Heart right ventricle (tissue), 16 donors: ENCODE results near the gene ITGA7. TPM values are rescaled to one million over a fixed set of nuclear protein-coding genes. Genes with fewer than 3 reads are reported as not detected.

Experiments
- ATAC-seq, 8 donors: fragments of 200-7000 bp; cut with Tn5 transposase; one replicate each; pipeline ENCODE4 v1.9.1; 2020; ENCODE audit warnings: mild to moderate bottlenecking in 8 of 8, moderate library complexity in 8 of 8, moderate number of reproducible peaks in 1 of 8
- DNase-seq, 2 donors: peaks; one replicate each; pipeline ENCODE4 v3.0.0-alpha.2; 2020
- H3K27ac ChIP-seq, 10 donors: fragments of 200-600 bp; sonication (generic) in 2 of 10; one replicate each; pipeline versions ENCODE4 v1.5.0 to v1.8.0; 2020 to 2022; ENCODE audit warnings: mild to moderate bottlenecking in 3 of 10
- H3K27me3 ChIP-seq, 7 donors: fragments of 200-600 bp; one replicate each; pipeline ENCODE4 v1.8.0; 2021 to 2022; ENCODE audit warnings: mild to moderate bottlenecking in 2 of 7
- H3K36me3 ChIP-seq, 9 donors: fragments of 200-600 bp; sonication (generic) in 1 of 9; one replicate each; pipeline versions ENCODE4 v1.5.0 to v1.8.0; 2020 to 2022; ENCODE audit warnings: mild to moderate bottlenecking in 2 of 9
- H3K4me1 ChIP-seq, 9 donors: fragments of 200-600 bp; sonication (generic) in 1 of 9; one replicate each; pipeline versions ENCODE4 v1.5.0 to v1.8.0; 2020 to 2022; ENCODE audit warnings: mild to moderate bottlenecking in 4 of 9
- H3K4me3 ChIP-seq, 10 donors: fragments of 200-600 bp; sonication (generic) in 2 of 10; one replicate each; pipeline versions ENCODE4 v1.5.0 to v1.8.0; 2020 to 2022; ENCODE audit warnings: mild to moderate bottlenecking in 7 of 10, moderate library complexity in 2 of 10
- H3K9me3 ChIP-seq, 11 donors: fragments of 200-600 bp in 10 of 11; sonication (generic) in 2 of 11; one replicate each; pipeline versions ENCODE4 v1.5.0 to v1.8.0; 2013 to 2022; ENCODE audit warnings: mild to moderate bottlenecking in 2 of 11, control low read depth in 1 of 11, moderate library complexity in 1 of 11
- WGBS, 2 donors: extraction: QIAGEN DNeasy Blood & Tissue Kit; methylation state at CpG; one replicate each; pipeline ENCODE4 v1.1.7; 2013; ENCODE audit warnings: inconsistent platforms in 1 of 2; 5-methylcytosine and 5-hydroxymethylcytosine counted together
- intact Hi-C, 10 donors: fragments of 100-400 bp; cut with DNase I; formaldehyde crosslinking; loops; one replicate each; pipeline versions ENCODE4 v1.11.1 to v1.14.2; 2022
- polyA plus RNA-seq, 2 donors: library from polyadenylated mRNA; stranded (reverse); fragments of 200-250 nt; gene quantifications; one replicate each; pipeline ENCODE4 v1.2.3, GENCODE V29; 2013
- total RNA-seq, 10 donors: library from RNA; stranded (reverse); fragmentation: NEBNext Ultra II Directional in 3 of 10; extraction: Animal tissue kit (Norgen Biotek cat#: 25700) in 3 of 10; gene quantifications; one replicate each; pipeline versions ENCODE4 v1.2.1 to v1.2.4, GENCODE V29; 2021 to 2023
- TF ChIP-seq, protein P1 (sequence below), 9 donors: fragments of 200-600 bp; sonication (generic) in 2 of 9; IDR thresholded peaks; one replicate each; pipeline versions ENCODE4 v1.5.0 to v1.8.0; 2021 to 2022; ENCODE audit warnings: antibody characterized with exemption in 9 of 9, mild to moderate bottlenecking in 5 of 9, moderate library complexity in 1 of 9
- donor health status: Arrhythmogenic right ventricular cardiomyopathy.
- donor health status: ischemic (EF 13 %, LVEDD 7.1; RV severe dilation, severe dysfunction).
- donor health status: healthy with polysubstance abuse.
- donor health status: DM: no; HTN: yes; CAD: no.
- donor health status: DM: no; HTN: no; CAD: no.
- donor health status: ischemic (EF 25% LVEDD 6.9; RV normal size, moderate dysfunction).
- donor health status: ischemic (EF 25% LVEDD 5.7; RV mildly dilated, moderate dysfunction).
- donor health status: healthy.
- donor health status: DM: yes; HTN: yes; CAD: no.
- donor health status: Ischemic cardiomyopathy.
- donor health status: ischemic (EF 35%, LVEDD 5.7; RV mildly dilated, moderate dysfunction).
- donor health status: nonischemic (EF 11% LVEDD 7.7; RV severe dilation, severe dysfunction).
- donor health status: DM: yes; HTN: yes; CAD: no.
- donor health status: PGD.
- donor health status: ischemic (EF 29% LVEDD 5.4; RV normal size, mild dysfunction).
- donor health status: nonischemic (EF 23%, LVEDD 6.1; RV moderate dilation, normal function).

The ITGA7 gene
- total and polyA plus RNA-seq, 12 donors, result 247 to 750 (median 502) TPM

DNA sequence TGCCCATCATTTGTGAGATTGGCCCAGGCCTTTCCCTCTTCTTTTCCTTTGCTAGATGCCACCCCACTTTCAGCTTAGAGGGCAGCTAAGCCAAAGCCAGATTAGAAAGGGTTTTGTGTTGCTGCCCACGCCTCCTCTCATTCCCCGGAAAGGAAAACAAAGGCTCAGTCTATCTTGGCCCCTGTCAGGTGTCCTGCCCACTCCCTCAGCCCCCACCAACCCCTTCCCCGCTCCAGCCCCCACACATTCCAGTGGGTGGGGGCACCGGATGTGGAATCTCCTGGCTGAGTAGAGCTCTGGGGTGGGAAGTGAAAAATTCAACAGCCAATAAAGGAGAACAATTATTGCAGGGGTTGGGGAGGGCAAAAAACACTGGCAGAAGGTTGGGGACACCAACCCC lies 10.3 kb upstream of the ITGA7 start:
- no peak for DNase-seq
- TF ChIP-seq, protein P1, sequence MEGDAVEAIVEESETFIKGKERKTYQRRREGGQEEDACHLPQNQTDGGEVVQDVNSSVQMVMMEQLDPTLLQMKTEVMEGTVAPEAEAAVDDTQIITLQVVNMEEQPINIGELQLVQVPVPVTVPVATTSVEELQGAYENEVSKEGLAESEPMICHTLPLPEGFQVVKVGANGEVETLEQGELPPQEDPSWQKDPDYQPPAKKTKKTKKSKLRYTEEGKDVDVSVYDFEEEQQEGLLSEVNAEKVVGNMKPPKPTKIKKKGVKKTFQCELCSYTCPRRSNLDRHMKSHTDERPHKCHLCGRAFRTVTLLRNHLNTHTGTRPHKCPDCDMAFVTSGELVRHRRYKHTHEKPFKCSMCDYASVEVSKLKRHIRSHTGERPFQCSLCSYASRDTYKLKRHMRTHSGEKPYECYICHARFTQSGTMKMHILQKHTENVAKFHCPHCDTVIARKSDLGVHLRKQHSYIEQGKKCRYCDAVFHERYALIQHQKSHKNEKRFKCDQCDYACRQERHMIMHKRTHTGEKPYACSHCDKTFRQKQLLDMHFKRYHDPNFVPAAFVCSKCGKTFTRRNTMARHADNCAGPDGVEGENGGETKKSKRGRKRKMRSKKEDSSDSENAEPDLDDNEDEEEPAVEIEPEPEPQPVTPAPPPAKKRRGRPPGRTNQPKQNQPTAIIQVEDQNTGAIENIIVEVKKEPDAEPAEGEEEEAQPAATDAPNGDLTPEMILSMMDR (IDR thresholded peaks at IDR 0.05), result no peak
- Histone ChIP-seq H3K9me3 (no peaks in the 10 kb centered on the region), H3K27me3 (no peaks in the 10 kb centered on the region), H3K27ac (peak overlapping the region in 9 of 10 donors; percentile 89 to 97 (median 93)), H3K4me1 (peaks cover 30 to 85% (median 76%) of the 10 kb centered on the region in 9 donors), H3K4me3 (peak overlapping the region in 1 of 10 donors; percentile 70), H3K36me3 (peaks cover 0 to 36% (median 0%) of the 10 kb centered on the region in 9 donors)
- intact Hi-C loops, result no loop called here
- ATAC-seq, result no peak
- 19 to 26% methylated on average over 4 of the region's 4 CpGs for WGBS, 2 donors

DNA sequence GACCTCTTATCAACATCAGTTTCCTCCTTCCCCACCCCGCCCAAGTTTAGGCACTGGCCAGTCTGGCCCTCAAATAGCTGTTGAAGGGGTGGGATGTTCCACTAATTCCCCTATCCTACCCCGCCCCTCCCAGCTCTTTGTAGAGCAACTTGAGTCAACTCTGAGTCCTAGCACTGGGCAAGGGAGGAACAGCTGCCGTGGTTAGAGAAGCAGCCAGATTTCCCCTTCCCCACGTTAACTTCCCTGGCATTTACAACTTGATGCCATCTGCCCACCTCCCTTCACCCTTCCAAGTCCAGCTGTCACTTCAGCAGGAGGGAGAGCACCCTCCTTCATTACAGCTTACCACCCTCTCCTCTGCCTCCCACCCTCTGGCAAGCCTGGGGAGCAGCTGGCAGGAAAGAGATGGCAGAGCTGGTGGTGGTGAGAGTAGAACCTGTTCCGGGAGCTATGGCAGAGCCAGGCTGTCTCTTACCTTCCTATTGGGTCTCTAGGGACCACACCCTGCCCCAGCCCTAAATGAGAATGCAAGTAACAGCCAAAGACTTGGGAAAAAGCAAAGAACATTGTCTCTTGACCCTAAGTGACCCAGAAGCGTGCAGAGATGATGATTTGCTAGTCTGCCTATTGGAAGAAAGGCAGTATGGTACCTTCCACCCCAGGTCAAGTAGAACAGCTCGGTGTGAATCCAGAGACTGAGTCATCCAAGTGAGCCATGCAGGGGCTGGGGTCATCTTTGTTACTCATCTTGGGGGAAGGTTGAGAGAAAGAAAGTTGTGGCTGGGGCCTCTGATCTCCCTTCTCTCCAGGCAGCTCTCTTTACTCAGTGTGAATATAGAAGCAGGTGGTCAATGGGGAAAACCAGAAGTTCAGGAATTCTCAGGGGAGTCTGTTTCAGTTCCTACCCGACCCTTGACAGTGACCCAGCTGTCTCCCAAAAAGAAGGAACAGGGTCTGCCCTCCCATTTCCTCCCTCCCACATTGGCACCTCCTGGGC lies 9.6 kb upstream of the ITGA7 start:
- H3K36me3 ChIP-seq, result peaks cover 0 to 29% (median 0%) of the 10 kb centered on the region in 9 donors
- no peaks in the 10 kb centered on the region for H3K9me3 ChIP-seq
- intact Hi-C loops, result no loop called here
- peaks cover 30 to 90% (median 74%) of the 10 kb centered on the region in 9 donors for H3K4me1 ChIP-seq
- no peaks in the 10 kb centered on the region for H3K27me3 ChIP-seq
- ATAC-seq (no peak), DNase-seq (no peak)
- H3K27ac ChIP-seq, result peak overlapping the region; percentile 82 to 97 (median 92)
- TF ChIP-seq, protein P1 (IDR thresholded peaks at IDR 0.05), result no peak
- H3K4me3 ChIP-seq, result peak overlapping the region in 9 of 10 donors; percentile 44 to 80 (median 70)
- 39 to 40% methylated on average over 8 of the region's 8 CpGs for WGBS, 2 donors

DNA sequence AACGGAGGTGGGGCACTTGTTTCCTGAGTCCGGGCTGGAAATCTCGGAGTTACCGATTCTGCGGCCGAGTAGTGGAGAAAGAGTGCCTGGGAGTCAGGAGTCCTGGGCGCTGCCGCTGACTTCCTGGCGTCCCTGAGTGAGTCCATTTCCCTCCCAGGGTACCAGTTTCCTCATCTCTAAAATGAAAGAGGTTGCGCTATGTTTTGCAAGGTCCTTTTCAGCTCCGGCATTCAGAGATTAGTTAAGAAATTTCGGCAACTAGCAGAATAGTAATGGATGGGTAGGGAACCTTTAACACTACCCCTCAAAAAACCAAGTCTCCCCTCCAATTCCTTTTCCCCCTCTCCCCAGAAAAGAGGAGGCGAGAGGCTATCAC lies 8.9 kb upstream of the ITGA7 start:
- Histone ChIP-seq H3K36me3 (peaks cover 0 to 22% (median 0%) of the 10 kb centered on the region in 9 donors), H3K4me1 (peaks cover 30 to 88% (median 74%) of the 10 kb centered on the region in 9 donors), H3K4me3 (peak overlapping the region; percentile 44 to 80 (median 70)), H3K9me3 (no peaks in the 10 kb centered on the region), H3K27me3 (no peaks in the 10 kb centered on the region), H3K27ac (peak overlapping the region; percentile 82 to 97 (median 92))
- TF ChIP-seq, protein P1 (IDR thresholded peaks at IDR 0.05), result no peak
- no peak for DNase-seq
- 7% methylated on average over 13 of the region's 13 CpGs for WGBS, 2 donors
- ATAC-seq, result peak in 5 of 8 donors; percentile 0 to 8 (median 1)
- intact Hi-C loops, result no loop called here

GRCh38 chr12:55715833-55716581 lies 8.3 kb upstream of the ITGA7 start, which contains the start of gene BLOC1S1:
Gene BLOC1S1 (plus strand): TSS chr12:55716046. CDS start chr12:55716052, 6 bp downstream.
- Histone ChIP-seq H3K9me3 (no peaks in the 10 kb centered on the region), H3K36me3 (peaks cover 0 to 19% (median 0%) of the 10 kb centered on the region in 9 donors), H3K27me3 (no peaks in the 10 kb centered on the region), H3K4me1 (peaks cover 30 to 83% (median 69%) of the 10 kb centered on the region in 9 donors), H3K27ac (peak within 1 kb of the TSS; percentile 82 to 97 (median 92)), H3K4me3 (peak within 1 kb of the TSS; percentile 44 to 80 (median 70))
- 1% methylated on average over 40 to 42 of the region's 42 CpGs for WGBS, 2 donors
- TF ChIP-seq, protein P1 (IDR thresholded peaks at IDR 0.05), result peak in 2 of 9 donors; percentile 8 to 10
- ATAC-seq, result peak; percentile 62 to 83 (median 72)
- intact Hi-C loops, result no loop called here
- peak; percentile 91 to 92 for DNase-seq
